ENCODE data around the gene GATA2.

GATA2 gene

GRCh38 chr3:128487813-128488635, 5.0 kb downstream of the GATA2 start:
- TF ChIP-seq CTCF (IDR thresholded peaks at IDR 0.05; ENCODE audit: borderline replicate concordance, insufficient read depth, low read depth, low read length) = no peak
- no peak overlapping the region for H3K4me3 ChIP-seq (ENCODE audit: low read depth, low read length)

DNA sequence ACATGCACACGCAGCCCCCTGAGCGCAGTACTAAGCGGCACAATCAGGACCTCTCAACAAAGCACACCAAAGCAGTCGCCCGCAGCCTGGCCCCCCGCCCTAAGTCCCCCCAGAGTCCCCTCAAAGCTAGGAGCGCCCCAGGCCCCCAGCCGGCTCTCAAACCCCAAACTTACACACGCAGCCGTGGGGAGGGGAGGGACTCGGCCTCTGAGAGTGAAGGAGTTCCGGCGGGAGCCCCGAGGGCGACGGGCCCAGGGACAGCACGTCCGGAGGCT, 5.5 kb downstream of the GATA2 start:
- H3K4me3 ChIP-seq (ENCODE audit: low read depth, low read length) = no peak overlapping the region
- TF ChIP-seq CTCF (IDR thresholded peaks at IDR 0.05; ENCODE audit: borderline replicate concordance, insufficient read depth, low read depth, low read length) = no peak

- no peak overlapping the region for H3K4me3 ChIP-seq (ENCODE audit: low read depth, low read length)
- TF ChIP-seq CTCF (IDR thresholded peaks at IDR 0.05; ENCODE audit: borderline replicate concordance, insufficient read depth, low read depth, low read length) = no peak
Observed at GRCh38 chr3:128486681-128487537, 6.1 kb downstream of the GATA2 start.

DNA sequence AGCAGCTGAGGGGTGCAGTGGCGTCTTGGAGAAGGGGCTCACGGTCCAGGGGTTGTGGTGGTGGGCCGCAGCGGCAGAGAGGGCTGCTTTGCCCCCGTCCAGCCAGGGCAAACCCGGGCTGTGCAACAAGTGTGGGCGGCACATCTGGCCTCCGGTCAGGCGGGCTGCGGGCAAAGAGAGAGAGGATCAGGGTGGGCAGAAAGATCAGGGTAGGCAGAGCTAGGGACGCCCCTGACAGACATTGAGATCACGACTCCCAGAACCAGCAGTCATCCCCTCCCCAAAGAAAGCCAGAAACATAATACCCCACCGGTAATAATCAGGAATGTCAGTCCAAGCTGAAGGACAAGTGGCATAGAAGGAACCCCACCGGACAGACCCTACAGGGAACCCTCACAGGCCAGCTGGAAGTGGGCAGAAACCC, 6.8 kb downstream of the GATA2 start:
- H3K4me3 ChIP-seq (ENCODE audit: low read depth, low read length) = no peak overlapping the region

GRCh38 chr3:128485282-128486204, 7.5 kb downstream of the GATA2 start:
- H3K4me3 ChIP-seq (ENCODE audit: low read depth, low read length) = no peak overlapping the region
- no peak for TF ChIP-seq CTCF (IDR thresholded peaks at IDR 0.05; ENCODE audit: borderline replicate concordance, insufficient read depth, low read depth, low read length)

More for the DNA sequence above, 6.8 kb downstream of the GATA2 start:
- TF ChIP-seq CTCF (IDR thresholded peaks at IDR 0.05; ENCODE audit: borderline replicate concordance, insufficient read depth, low read depth, low read length) = no peak

DNA sequence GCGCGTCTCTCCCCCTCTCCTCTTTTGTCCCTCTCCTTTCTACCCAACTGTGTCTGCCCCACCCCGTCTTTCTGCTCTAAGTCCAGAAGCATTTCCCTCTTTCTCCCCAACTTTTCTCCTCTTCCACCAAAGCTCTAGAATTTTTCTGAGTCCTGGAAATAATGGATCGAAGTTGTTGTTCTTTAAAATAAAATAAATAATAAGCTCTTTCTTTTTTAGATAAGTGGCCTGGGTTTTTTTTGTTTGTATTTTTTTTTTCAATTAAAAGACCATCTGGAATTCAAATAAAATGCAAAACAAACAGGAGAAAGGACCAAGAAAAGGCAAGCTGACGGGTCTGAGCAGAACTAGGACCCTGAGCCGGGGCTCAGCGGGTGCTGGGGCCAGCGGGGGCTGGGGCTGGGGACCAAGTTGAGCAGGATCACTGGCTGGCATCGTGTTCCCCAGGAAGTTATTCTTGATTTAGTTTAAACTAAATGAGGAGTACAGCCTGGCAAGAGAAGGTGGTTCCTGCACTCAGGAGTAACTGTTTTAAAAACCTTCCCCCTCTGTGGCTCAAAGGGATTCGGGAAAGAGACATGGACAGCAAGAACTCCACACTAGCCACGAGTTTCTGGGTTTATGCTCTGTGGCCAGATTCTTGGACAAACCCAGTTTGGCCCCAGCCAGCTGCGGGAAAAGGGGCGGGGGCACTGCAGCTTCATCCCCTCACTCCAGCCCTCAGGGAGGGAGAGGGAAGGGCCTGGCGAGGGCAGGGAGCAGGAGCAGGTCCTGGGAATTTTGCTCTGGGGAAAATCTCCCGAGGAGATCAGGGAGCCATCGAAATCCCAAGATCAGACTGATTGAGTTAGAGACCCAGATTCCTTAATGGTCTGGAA, 8.4 kb downstream of the GATA2 start:
- TF ChIP-seq CTCF (IDR thresholded peaks at IDR 0.05; ENCODE audit: borderline replicate concordance, insufficient read depth, low read depth, low read length) = no peak
- no peak overlapping the region for H3K4me3 ChIP-seq (ENCODE audit: low read depth, low read length)
